IMR-90 (cell line): ENCODE results near the gene FIGLA.

ENCODE experiments used
- CHD1 ChIP-seq: IDR thresholded peaks from 2 replicates; pipeline ENCODE4 v1.6.1; 2012; ENCODE audit warnings: low read depth, low read length, improper control_type of control experiment
- CTCF ChIP-seq: conservative IDR thresholded peaks from 2 replicates; pipeline ENCODE4 v1.5.1; 2012; ENCODE audit warnings: mild to moderate bottlenecking, low read depth, low read length, improper control_type of control experiment
- FOS ChIP-seq: fragments of 150-350 bp; IDR thresholded peaks from 2 replicates; pipeline ENCODE4 v1.6.1; 2016; ENCODE audit warnings: low read depth, low read length
- MAFK ChIP-seq: IDR thresholded peaks from 2 replicates; pipeline ENCODE4 v1.6.1; 2012; ENCODE audit warnings: low read depth, low read length, improper control_type of control experiment
- MAZ ChIP-seq: IDR thresholded peaks from 2 replicates; pipeline ENCODE4 v1.6.1; 2012; ENCODE audit warnings: low read depth, mild to moderate bottlenecking, low read length, improper control_type of control experiment, moderate library complexity, borderline replicate concordance
- NFE2L2 ChIP-seq: fragments of 150-350 bp; IDR thresholded peaks from 2 replicates; pipeline ENCODE4 v1.6.1; 2016; ENCODE audit warnings: low read depth, mild to moderate bottlenecking, low read length
- POLR2A ChIP-seq: IDR thresholded peaks from 2 replicates; pipeline ENCODE4 v1.6.1; 2012; ENCODE audit warnings: mild to moderate bottlenecking, low read depth, low read length
- RAD21 ChIP-seq: IDR thresholded peaks from 2 replicates; pipeline ENCODE4 v1.6.1; 2012; ENCODE audit warnings: low read length, improper control_type of control experiment
- RCOR1 ChIP-seq: IDR thresholded peaks from 2 replicates; pipeline ENCODE4 v1.6.1; 2012; ENCODE audit warnings: mild to moderate bottlenecking, low read length, improper control_type of control experiment; ENCODE audit not compliant: insufficient replicate concordance
- RFX5 ChIP-seq: IDR thresholded peaks from 2 replicates; pipeline ENCODE4 v1.8.0; 2012; ENCODE audit warnings: low read depth, mild to moderate bottlenecking, low read length, moderate library complexity
- TF ChIP-seq, protein P1 (sequence below): fragments of 150-350 bp; IDR thresholded peaks from 2 replicates; pipeline ENCODE4 v1.6.1; 2016; ENCODE audit warnings: low read depth, mild to moderate bottlenecking, low read length, moderate library complexity, borderline replicate concordance
- TF ChIP-seq, protein P2 (sequence below): fragments of 150-350 bp; IDR thresholded peaks from 2 replicates; pipeline ENCODE4 v1.6.1; 2017; ENCODE audit warnings: mild to moderate bottlenecking, antibody characterized with exemption, low read length, low read depth

GRCh38 chr2:70823249-70823648 is 32.8 kb upstream of the FIGLA start:
- no peak for TF ChIP-seq RAD21
- TF ChIP-seq MAFK: no peak
- TF ChIP-seq CTCF: no peak
- TF ChIP-seq, protein P1, sequence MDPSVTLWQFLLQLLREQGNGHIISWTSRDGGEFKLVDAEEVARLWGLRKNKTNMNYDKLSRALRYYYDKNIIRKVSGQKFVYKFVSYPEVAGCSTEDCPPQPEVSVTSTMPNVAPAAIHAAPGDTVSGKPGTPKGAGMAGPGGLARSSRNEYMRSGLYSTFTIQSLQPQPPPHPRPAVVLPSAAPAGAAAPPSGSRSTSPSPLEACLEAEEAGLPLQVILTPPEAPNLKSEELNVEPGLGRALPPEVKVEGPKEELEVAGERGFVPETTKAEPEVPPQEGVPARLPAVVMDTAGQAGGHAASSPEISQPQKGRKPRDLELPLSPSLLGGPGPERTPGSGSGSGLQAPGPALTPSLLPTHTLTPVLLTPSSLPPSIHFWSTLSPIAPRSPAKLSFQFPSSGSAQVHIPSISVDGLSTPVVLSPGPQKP: no peak
- no peak for TF ChIP-seq POLR2A
- TF ChIP-seq RCOR1: no peak
- TF ChIP-seq, protein P2, sequence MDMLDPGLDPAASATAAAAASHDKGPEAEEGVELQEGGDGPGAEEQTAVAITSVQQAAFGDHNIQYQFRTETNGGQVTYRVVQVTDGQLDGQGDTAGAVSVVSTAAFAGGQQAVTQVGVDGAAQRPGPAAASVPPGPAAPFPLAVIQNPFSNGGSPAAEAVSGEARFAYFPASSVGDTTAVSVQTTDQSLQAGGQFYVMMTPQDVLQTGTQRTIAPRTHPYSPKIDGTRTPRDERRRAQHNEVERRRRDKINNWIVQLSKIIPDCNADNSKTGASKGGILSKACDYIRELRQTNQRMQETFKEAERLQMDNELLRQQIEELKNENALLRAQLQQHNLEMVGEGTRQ: no peak
- TF ChIP-seq NFE2L2: no peak
- no peak for TF ChIP-seq CHD1
- no peak for TF ChIP-seq FOS
- TF ChIP-seq RFX5: no peak
- TF ChIP-seq MAZ: no peak
